HepG2 (cell line): ENCODE results near the gene BMPR1B. TPM values are rescaled to one million over a fixed set of nuclear protein-coding genes. Genes with fewer than 3 reads are reported as not detected.

Experiments used
- ATAC-seq: fragments of 200-7000 bp; cut with Tn5 transposase; 3 replicates; pipeline ENCODE4 v1.9.1; 2020; ENCODE audit warnings: mild to moderate bottlenecking, moderate library complexity
- BruUV-seq: library from RNA; stranded (reverse); fragments of 400-500 nt; replicated peaks from 2 replicates; lab custom pipeline; 2021; lab: Mats Ljungman, UMichigan
- CTCF ChIA-PET: fragments of 300-600 bp; formaldehyde crosslinking; extraction: SDS; loops from one replicate; lab custom pipeline; 2021; ENCODE audit warnings: low total read pairs, inconsistent platforms, low intra/inter-chr PET ratio; lab: Yijun Ruan, JAX
- POLR2A ChIA-PET: fragments of 350-600 bp; sonication (Branson Sonifier 250); formaldehyde crosslinking; loops from one replicate; lab custom pipeline; 2020; ENCODE audit warnings: antibody characterized with exemption, inconsistent platforms; lab: Yijun Ruan, JAX
- DNase-seq: peaks from one replicate; pipeline ENCODE4 v3.0.0-alpha.2; 2015; ENCODE audit warnings: low spot score
- FAIRE-seq: peaks from 3 replicates; lab custom pipeline; 2011; peaks lifted over from hg19 to GRCh38; lab: Jason Lieb, UNC
- H2AFZ ChIP-seq: one replicate; pipeline ENCODE4 v1.6.1; 2011; ENCODE audit warnings: low read length, inconsistent platforms
- H3K27ac ChIP-seq: fragments of 300-600 bp; 3 replicates; pipeline ENCODE4 v1.8.0; 2011; ENCODE audit warnings: mixed run types, mild to moderate bottlenecking, mixed read lengths, low read length, inconsistent platforms; ENCODE audit not compliant: insufficient read depth; ENCODE audit errors: extremely low read length
- H3K27me3 ChIP-seq, 2 experiments: fragments of 200-600 bp in 1 of 2; 2 replicates in 1 of 2; 3 replicates in 1 of 2; pipeline versions ENCODE4 v1.6.0 to v1.8.0; 2011; ENCODE audit warnings: low read length in 2 of 2, mild to moderate bottlenecking in 2 of 2, moderate library complexity in 2 of 2, inconsistent platforms in 1 of 2; ENCODE audit not compliant: insufficient read depth in 2 of 2, control insufficient read depth in 1 of 2
- H3K36me3 ChIP-seq, 2 experiments: fragments of 200-600 bp in 1 of 2; replicated peaks in 1 of 2; 2 replicates in 1 of 2; 3 replicates in 1 of 2; pipeline versions ENCODE4 v1.5.1 to v1.8.0; 2011; ENCODE audit warnings: low read length in 2 of 2, inconsistent platforms in 1 of 2; ENCODE audit not compliant: insufficient read depth in 2 of 2, control insufficient read depth in 1 of 2
- H3K4me1 ChIP-seq: 2 replicates; pipeline ENCODE4 v1.5.1; 2012; ENCODE audit warnings: low read length, inconsistent platforms; ENCODE audit not compliant: insufficient read depth
- H3K4me2 ChIP-seq: 2 replicates; pipeline ENCODE4 v1.6.0; 2011; ENCODE audit warnings: low read depth, low read length, inconsistent platforms
- H3K4me3 ChIP-seq, 3 experiments: fragments of 200-600 bp in 1 of 3; sonication (generic), shearing (Covaris generic) in 1 of 3; replicated peaks in 1 of 3; 2 replicates each; pipeline ENCODE4 v1.5.1; 2011 to 2016; ENCODE audit warnings: low read length in 3 of 3, inconsistent platforms in 2 of 3, low read depth in 2 of 3, mild to moderate bottlenecking in 2 of 3, control low read depth in 1 of 3, mixed read lengths in 1 of 3; ENCODE audit not compliant: insufficient read depth in 1 of 3
- H3K79me2 ChIP-seq: one replicate; pipeline ENCODE4 v1.6.1; 2011; ENCODE audit warnings: low read length, inconsistent platforms; ENCODE audit not compliant: insufficient read depth
- H3K9ac ChIP-seq: 2 replicates; pipeline ENCODE4 v1.6.0; 2011; ENCODE audit warnings: mild to moderate bottlenecking, low read depth, low read length, inconsistent platforms; ENCODE audit not compliant: insufficient read depth
- H3K9me3 ChIP-seq: 2 replicates; pipeline ENCODE4 v1.5.1; 2012; ENCODE audit warnings: mild to moderate bottlenecking, low read length
- H4K20me1 ChIP-seq: 2 replicates; pipeline ENCODE4 v1.6.0; 2011; ENCODE audit warnings: inconsistent platforms, mild to moderate bottlenecking, low read length, moderate library complexity; ENCODE audit not compliant: insufficient read depth
- GLI4 ChIP-seq: sonication (generic); formaldehyde crosslinking; IDR thresholded peaks from 2 replicates; pipeline ENCODE4 v1.5.1; 2020; ENCODE audit warnings: missing genetic modification reagents, mild to moderate bottlenecking, moderate library complexity, borderline replicate concordance
- HES4 ChIP-seq: sonication (generic); formaldehyde crosslinking; IDR thresholded peaks from 2 replicates; pipeline ENCODE4 v1.9.0; 2021; ENCODE audit warnings: mild to moderate bottlenecking, missing genetic modification reagents, borderline replicate concordance
- KDM2A ChIP-seq: sonication (generic); formaldehyde crosslinking; IDR thresholded peaks from 2 replicates; pipeline ENCODE4 v1.4.0; 2020; ENCODE audit warnings: low read depth, missing genetic modification reagents, borderline replicate concordance
- NFKB2 ChIP-seq: sonication (generic); formaldehyde crosslinking; IDR thresholded peaks from 2 replicates; pipeline ENCODE4 v1.4.0; 2020; ENCODE audit warnings: missing genetic modification reagents, borderline replicate concordance
- NRL ChIP-seq: sonication (generic); formaldehyde crosslinking; IDR thresholded peaks from 2 replicates; pipeline ENCODE4 v1.5.0; 2020; ENCODE audit warnings: missing genetic modification reagents, mild to moderate bottlenecking, moderate library complexity, borderline replicate concordance
- SMYD3 ChIP-seq: sonication (generic); formaldehyde crosslinking; IDR thresholded peaks from 2 replicates; pipeline ENCODE4 v1.8.1; 2023; ENCODE audit warnings: mild to moderate bottlenecking, missing genetic modification reagents
- SRSF9 ChIP-seq: fragments of 200-400 bp; formaldehyde crosslinking; IDR thresholded peaks from 2 replicates; pipeline ENCODE4 v1.6.1; 2018; ENCODE audit warnings: borderline replicate concordance, mild to moderate bottlenecking, low read depth, low read length; ENCODE audit not compliant: insufficient read depth, poor library complexity, severe bottlenecking
- ZFP36L1 ChIP-seq: sonication (generic); formaldehyde crosslinking; IDR thresholded peaks from 2 replicates; pipeline ENCODE4 v1.8.0; 2022; ENCODE audit warnings: mild to moderate bottlenecking, missing genetic modification reagents, moderate library complexity
- ZMYM2 ChIP-seq: sonication (generic); formaldehyde crosslinking; IDR thresholded peaks from 2 replicates; pipeline ENCODE4 v1.8.0; 2022; ENCODE audit warnings: mild to moderate bottlenecking, missing genetic modification reagents
- ZNF430 ChIP-seq: sonication (generic); formaldehyde crosslinking; IDR thresholded peaks from 2 replicates; pipeline ENCODE4 v1.9.0; 2021; ENCODE audit warnings: mild to moderate bottlenecking, missing genetic modification reagents
- ZNF776 ChIP-seq: sonication (generic); formaldehyde crosslinking; IDR thresholded peaks from 2 replicates; pipeline ENCODE4 v1.4.0; 2020; ENCODE audit warnings: mild to moderate bottlenecking, missing genetic modification reagents
- WGBS: methylation state at CpG from one replicate; pipeline ENCODE4 v1.1.6; 2017; ENCODE audit warnings: low lambda C conversion rate; 5-methylcytosine and 5-hydroxymethylcytosine counted together
- in situ Hi-C: cut with HindIII; loops from 2 replicates; pipeline ENCODE4 v1.10.0; 2017; ENCODE audit warnings: low pct_unique_long_range_greater_than_20kb; ENCODE audit not compliant: extremely low pct_ligation_motif_present
- intact Hi-C: fragments of 100-400 bp; cut with micrococcal nuclease; formaldehyde crosslinking; loops from one replicate; pipeline ENCODE4 v1.10.0; 2022; ENCODE audit not compliant: unreplicated experiment
- polyA plus RNA-seq, 8 experiments: library from polyadenylated mRNA; depleted of rRNA in 3 of 8; stranded (reverse) in 7 of 8; unstranded in 1 of 8; fragments of >200 nt; fragmentation: Illumina TruSeq in 4 of 8; extraction: Trizol in 4 of 8; gene quantifications; 2 replicates each; pipeline versions ENCODE4 v1.2.1 to v1.2.3, GENCODE V29; 2011 to 2016; ENCODE audit warnings: low read depth in 4 of 8, missing spikeins in 1 of 8, mixed read lengths in 1 of 8; ENCODE audit not compliant: insufficient read depth in 1 of 8
- total RNA-seq, 5 experiments: library from RNA; depleted of rRNA; stranded (reverse); fragments of >200 nt; fragmentation: Illumina TruSeq; extraction: Trizol; gene quantifications; 2 replicates each; pipeline ENCODE4 v1.2.3, GENCODE V29; 2016; ENCODE audit warnings: low read depth in 1 of 5
- TF ChIP-seq, protein P1 (sequence below): sonication (generic); formaldehyde crosslinking; IDR thresholded peaks from 2 replicates; pipeline ENCODE4 v1.5.0; 2020; ENCODE audit warnings: missing genetic modification reagents
- TF ChIP-seq, protein P2 (sequence below): sonication (generic); formaldehyde crosslinking; IDR thresholded peaks from 2 replicates; pipeline ENCODE4 v1.4.0; 2020; ENCODE audit warnings: mild to moderate bottlenecking, missing genetic modification reagents
- TF ChIP-seq, protein P3 (sequence below): sonication (generic); formaldehyde crosslinking; IDR thresholded peaks from 2 replicates; pipeline ENCODE4 v1.4.0; 2020; ENCODE audit warnings: missing genetic modification reagents, borderline replicate concordance

Gene BMPR1B
- total and polyA plus RNA-seq, 2 of the 13 experiments (the other 11 are each of a cell fraction or from before 2014, with no cell fraction given), result 0.07 TPM; not detected in 1

DNA sequence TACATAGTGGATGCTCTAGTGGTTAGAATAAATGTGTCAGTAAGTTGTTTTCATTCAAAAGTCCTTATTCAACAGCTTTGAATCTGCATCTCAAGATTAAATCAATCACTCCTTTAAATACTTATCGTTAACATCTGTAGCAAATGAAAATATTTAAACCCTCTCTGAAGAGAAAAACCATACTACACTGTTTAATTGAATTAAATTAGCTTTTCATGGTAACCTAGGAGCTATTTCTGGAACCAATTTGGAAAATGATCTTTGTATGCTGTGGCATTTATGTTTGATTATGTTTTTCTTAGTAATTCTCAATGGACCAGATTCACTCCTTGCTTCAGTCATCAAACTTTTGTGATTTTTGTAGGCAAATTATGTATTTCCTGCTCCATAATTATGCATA, 9.7 kb downstream of the BMPR1B start:
- no peak for DNase-seq
- Histone ChIP-seq H3K79me2 (no peaks in the 10 kb centered on the region), H3K4me2 (no peak overlapping the region), H4K20me1 (no peaks in the 10 kb centered on the region), H3K36me3 (no peaks in the 10 kb centered on the region), H3K4me3 (no peak overlapping the region), H3K27me3 (no peaks in the 10 kb centered on the region), H3K27ac (no peak overlapping the region), H2AFZ (no peak overlapping the region), H3K9ac (no peak overlapping the region), H3K9me3 (no peaks in the 10 kb centered on the region), H3K4me1 (no peaks in the 10 kb centered on the region)
- FAIRE-seq, result no peak
- no peak for TF ChIP-seq SRSF9
- TF ChIP-seq ZNF776 (CRISPR knock-in tag), result no peak
- TF ChIP-seq, protein P1, sequence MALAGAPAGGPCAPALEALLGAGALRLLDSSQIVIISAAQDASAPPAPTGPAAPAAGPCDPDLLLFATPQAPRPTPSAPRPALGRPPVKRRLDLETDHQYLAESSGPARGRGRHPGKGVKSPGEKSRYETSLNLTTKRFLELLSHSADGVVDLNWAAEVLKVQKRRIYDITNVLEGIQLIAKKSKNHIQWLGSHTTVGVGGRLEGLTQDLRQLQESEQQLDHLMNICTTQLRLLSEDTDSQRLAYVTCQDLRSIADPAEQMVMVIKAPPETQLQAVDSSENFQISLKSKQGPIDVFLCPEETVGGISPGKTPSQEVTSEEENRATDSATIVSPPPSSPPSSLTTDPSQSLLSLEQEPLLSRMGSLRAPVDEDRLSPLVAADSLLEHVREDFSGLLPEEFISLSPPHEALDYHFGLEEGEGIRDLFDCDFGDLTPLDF (CRISPR knock-in tag), result no peak
- TF ChIP-seq, protein P2, sequence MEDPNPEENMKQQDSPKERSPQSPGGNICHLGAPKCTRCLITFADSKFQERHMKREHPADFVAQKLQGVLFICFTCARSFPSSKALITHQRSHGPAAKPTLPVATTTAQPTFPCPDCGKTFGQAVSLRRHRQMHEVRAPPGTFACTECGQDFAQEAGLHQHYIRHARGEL (CRISPR knock-in tag), result no peak
- TF ChIP-seq HES4 (CRISPR knock-in tag), result no peak
- TF ChIP-seq GLI4 (CRISPR knock-in tag), result no peak
- no peak for TF ChIP-seq SMYD3 (CRISPR knock-in tag)
- TF ChIP-seq ZMYM2, result no peak
- TF ChIP-seq ZFP36L1 (CRISPR knock-in tag), result no peak
- no peak for TF ChIP-seq NFKB2 (CRISPR knock-in tag)
- TF ChIP-seq, protein P3, sequence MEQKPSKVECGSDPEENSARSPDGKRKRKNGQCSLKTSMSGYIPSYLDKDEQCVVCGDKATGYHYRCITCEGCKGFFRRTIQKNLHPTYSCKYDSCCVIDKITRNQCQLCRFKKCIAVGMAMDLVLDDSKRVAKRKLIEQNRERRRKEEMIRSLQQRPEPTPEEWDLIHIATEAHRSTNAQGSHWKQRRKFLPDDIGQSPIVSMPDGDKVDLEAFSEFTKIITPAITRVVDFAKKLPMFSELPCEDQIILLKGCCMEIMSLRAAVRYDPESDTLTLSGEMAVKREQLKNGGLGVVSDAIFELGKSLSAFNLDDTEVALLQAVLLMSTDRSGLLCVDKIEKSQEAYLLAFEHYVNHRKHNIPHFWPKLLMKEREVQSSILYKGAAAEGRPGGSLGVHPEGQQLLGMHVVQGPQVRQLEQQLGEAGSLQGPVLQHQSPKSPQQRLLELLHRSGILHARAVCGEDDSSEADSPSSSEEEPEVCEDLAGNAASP (CRISPR knock-in tag), result no peak
- no peak for TF ChIP-seq ZNF430 (CRISPR knock-in tag)
- no peak for TF ChIP-seq NRL (CRISPR knock-in tag)
- TF ChIP-seq KDM2A (CRISPR knock-in tag), result no peak
- POLR2A ChIA-PET, result no interaction called here
- WGBS, result 7% methylated on average over 1 of the region's 1 CpG
- CTCF ChIA-PET, result no interaction called here
- ATAC-seq, result no peak
- intact Hi-C loops, result no loop called here
- in situ Hi-C loops, result no loop called here
- BruUV-seq, result no TSS peak
